Astrocyte of the hippocampus (primary cell): ENCODE measurements around the gene ABITRAM.
"Not testable (repeated sequence)": the region's sequence is repeated elsewhere in the genome, so short reads cannot be mapped to it uniquely, and the experiment has no call there.

Experiments
- DNase-seq: peaks from one replicate; pipeline ENCODE4 v3.0.0; 2011; ENCODE audit warnings: low read depth, low spot score

ABITRAM gene

DNA sequence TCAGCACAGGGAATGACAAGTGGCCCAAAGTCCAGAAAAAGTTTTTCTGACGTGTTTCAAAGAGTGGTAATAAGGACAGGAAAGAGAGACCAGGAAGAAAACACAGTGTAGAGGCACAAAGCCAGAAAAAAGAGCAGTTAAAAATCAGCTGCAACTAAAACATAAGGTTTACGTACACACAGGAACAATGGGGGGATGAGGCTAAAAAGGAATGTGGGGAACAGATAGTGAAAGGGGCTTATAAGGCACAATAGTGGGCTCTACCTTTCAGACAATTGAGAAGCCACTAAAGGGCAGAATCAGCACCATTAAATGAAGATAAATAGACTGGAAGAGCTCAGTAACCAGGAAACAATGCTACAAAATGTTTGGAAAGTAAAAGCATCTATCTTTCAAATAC, 5.8 kb upstream of the ABITRAM start:
- no peak for DNase-seq

DNA sequence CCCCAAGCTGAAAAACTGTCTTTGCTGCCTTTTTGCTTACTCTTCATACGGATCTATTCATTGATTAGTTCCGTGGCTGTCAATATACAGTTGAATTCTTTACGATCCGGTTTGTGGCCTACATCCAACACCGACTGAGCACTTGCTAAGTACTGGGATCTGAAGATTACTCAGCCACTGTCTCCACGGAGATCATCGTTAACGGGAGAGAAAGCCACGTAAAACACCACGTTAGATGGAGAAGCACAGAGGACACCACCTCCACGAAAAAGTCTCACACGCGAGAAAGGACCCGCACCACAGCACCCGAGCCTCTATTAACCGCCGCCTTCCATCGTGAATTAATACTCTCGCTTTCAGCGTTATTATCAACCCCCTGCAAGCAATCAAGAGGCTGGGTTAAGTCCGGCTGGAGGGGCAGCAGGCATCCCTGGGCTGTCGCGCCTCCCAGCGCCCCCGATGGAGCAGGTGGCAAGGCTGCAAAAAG, 926 bp upstream of the ABITRAM start:
- DNase-seq, result no peak

DNA sequence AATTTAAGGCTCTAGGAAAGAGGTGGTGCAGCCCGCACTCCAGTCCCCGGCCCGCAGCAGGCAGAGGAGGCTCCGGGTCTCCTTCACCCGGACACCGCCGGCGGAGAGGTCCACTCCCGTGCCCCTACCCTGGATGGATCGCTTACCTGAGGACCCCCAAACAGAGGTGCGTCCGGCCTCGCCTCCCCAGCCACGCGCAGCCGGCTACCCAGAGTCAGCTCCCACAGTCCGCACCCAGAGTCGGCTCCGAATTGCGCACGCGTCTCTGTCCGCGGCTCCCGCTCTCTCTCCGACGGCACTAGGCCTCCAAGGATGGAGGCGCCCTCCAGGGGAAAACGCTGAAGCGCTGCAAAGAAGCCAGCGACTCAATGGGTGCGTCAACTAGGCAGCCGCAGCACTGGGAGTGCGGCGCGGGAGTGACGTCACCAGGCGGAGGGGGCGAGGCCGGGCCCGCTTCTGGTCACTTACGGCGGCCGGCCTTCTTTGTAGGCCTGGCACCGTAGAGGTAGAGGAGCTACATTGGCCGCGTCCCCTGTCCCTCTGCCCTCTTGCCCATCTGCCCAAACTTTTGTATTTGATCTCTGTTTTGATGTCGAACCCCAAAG, 380 bp upstream of the ABITRAM start, which contains the start of gene ELP1:
Gene ELP1, minus strand, starts transcription at position 407 of the 605 bp plus-strand sequence. CDS start 2,978 bp downstream, outside the sequence.
- peak; percentile 97 for DNase-seq

GRCh38 chr9:108937561-108938305, 3.5 kb downstream of the ABITRAM start:
- no peak for DNase-seq

GRCh38 chr9:108939975-108940374, 5.8 kb downstream of the ABITRAM start:
- no peak for DNase-seq

DNA sequence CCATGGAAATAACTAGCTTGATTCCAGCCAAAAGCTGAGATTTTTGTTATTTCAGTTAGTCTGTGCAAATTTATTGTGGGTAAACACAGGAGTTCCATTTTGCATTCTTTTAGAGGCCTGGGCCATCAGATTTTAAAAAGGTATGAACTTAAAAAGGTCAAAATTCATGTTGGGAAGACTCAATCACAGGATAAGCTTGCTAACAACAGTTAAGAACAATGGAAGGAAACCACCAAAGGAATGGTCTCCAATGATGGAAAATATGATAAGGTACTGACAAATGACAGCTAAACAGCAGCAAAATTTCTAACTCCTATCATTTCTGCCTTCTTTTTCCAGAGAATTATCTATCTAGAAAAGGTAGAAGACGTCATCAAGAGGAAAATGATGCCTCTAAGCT, 16.0 kb downstream of the ABITRAM start:
- DNase-seq, result no peak

DNA sequence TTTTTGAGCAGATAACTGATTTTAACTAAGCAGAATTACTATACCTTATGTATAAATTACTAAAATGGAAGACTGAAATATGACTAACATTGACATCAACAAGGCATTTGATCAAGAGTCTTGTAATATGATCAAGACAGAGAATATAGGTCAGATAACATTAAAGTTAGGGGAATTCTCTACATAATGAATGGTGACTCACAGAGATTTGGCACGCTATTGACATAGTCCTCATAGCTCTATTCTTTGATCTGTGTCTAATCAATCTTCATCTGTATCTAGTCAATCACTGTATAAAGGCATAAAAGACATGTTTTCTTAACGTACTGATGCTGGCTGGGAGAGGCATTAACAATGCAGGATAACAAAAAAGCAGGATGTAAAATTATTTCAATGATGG, 17.4 kb downstream of the ABITRAM start:
- DNase-seq, result no peak

DNA sequence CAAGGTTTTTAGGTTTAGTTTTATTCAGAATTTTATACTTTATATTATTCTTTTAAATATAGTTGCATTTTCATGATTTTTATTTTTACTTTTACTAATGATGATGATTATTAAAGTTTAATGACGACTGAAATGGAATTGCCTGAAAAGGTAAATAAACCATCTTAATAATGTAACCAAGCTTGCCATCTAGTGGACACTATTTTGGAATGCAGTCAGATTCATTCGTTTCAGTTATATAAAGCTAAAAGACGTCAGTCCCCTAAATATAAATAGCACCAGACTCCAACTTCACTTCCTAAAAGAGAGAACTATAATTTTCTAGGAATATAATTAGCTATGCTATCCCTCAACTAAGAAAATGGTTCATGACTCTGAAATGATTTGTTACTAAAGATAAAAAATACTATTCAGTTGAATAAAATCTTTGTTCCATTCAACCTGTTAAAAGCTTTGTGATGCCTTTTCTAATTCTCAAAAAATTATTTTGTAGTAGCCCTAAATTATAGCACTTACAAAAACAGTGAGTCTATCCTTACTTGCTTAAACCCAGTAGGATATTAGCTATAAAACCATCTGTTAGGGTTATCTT, 19.9 kb downstream of the ABITRAM start:
- peak; percentile 56 for DNase-seq

GRCh38 chr9:108956022-108956630, 21.9 kb downstream of the ABITRAM start:
- DNase-seq, result no peak

- DNase-seq, result no peak
Observed at GRCh38 chr9:108956631-108957026, 22.4 kb downstream of the ABITRAM start.

DNA sequence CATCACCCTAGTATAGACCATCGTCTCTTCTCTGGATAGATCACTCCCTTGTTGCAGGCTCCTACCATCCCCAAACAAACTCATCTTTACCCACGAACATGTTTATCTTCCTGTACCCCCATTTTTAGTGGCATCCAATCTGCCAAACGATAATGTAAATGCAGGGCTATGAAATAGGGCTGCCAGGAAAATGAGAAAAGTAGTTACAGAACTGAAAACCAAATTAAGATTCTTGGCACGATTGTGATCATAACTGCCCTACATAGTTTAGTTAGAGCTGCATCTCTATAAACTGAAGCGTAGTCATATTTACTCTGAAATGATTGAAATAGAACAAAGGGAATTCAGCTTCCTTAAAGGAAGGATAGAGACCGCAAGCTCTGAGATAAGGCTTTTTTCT, 26.1 kb downstream of the ABITRAM start:
- DNase-seq, result no peak

DNA sequence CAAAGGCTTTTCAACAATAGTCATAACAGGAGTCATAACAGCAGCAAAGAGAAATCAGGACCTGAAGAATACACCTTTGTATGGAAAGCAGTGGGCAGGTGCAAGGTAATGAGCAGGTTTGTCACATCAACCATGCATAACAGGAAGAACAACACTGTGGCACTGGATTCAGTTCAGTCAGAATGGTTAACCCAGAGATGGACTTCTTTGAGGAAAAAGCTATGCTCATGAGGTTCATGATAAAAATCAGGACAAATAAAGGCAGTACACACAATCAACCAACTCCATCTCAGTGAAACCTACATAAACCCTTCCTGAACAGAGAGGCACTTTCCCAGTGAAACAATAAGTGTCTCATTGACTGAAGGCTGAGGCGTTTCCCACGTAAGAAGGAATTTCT, 27.0 kb downstream of the ABITRAM start:
- no peak for DNase-seq

- no peak for DNase-seq
Observed at GRCh38 chr9:108963459-108964143, 29.4 kb downstream of the ABITRAM start.

GRCh38 chr9:108967916-108968315, 33.7 kb downstream of the ABITRAM start:
- no peak for DNase-seq

DNA sequence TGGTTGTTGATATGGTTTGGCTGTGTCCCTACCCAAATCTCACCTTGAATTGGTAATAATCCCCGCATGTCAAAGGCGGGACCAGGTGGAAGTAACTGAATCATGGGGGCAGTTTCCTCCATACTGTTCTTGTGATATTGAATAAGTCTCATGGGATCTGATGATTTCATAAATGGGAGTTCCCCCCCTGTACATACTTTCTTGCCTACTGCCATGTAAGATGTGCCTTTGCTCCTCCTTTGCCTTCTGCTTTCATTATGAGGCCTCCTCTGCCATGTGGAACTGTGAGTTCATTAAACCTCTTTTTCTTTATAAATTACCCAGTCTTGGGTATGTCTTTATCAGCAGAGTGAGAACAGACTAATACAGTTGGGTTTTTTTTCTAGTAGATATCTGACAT, 37.2 kb downstream of the ABITRAM start:
- not testable (repeated sequence) for DNase-seq

GRCh38 chr9:108972186-108972585, 38.0 kb downstream of the ABITRAM start:
- no peak for DNase-seq

- DNase-seq, result peak; percentile 61
Observed at GRCh38 chr9:108972626-108973209, 38.5 kb downstream of the ABITRAM start.

DNA sequence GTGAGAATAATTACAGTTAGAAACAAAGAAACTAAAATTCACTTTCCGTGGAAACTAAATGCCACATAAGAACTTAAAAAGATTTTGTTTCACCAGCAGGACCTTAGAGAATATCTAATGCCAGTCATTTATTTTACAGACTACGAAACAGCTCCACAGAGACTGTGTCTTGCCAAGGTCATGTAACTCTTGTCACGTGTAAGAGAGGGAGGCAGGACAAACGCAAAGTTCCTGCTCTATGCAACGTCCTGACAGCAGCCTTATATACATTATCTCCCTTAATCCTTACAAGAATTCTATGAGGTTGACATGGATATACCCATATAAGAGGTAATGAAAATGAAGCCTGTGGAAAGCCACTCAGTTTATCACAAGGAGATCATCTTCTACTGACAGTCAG, 39.7 kb downstream of the ABITRAM start:
- DNase-seq, result no peak

GRCh38 chr9:108978205-108978604, 44.0 kb downstream of the ABITRAM start:
- DNase-seq, result no peak

DNA sequence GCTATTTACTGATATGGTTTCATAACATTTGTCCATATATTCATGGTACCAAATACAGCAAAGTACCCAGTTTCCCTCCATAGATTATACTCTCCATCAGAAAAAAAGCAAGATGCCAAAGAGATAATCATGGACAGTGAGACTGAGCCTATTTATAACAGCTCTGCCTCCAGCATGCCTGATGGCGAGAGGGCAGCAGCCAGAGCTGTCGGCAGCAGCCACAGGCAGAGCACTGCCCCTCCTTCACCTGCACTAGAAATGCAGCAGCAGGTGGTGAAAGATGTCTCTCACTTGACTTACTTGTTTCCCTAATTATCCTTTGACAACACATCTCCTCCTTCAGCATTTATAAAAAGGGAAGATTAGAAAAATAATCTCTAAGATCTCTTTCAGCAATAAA, 46.7 kb downstream of the ABITRAM start:
- DNase-seq, result no peak

DNA sequence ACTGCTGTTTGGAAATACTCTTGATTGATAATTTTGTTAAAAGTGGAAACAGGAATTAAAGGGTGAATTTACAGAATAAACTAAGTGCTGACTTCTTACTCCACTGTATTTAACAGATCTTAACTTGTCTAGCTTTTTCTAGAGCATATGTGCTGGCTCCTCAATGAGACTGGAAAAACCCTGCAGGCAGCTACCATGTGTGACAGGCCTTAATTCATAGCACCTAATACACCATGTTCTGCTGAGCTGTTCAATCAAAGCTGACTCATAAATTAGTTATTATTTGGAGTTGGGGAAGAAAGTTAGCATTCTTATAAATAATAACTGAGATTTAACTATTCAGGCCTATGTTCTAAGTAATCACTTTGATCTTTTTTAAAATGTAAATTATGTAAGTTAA, 49.7 kb downstream of the ABITRAM start:
- DNase-seq, result no peak
